ENCODE results near the gene LRIT3. TPM values are rescaled to one million over a fixed set of nuclear protein-coding genes. Genes with fewer than 3 reads are reported as not detected.

The LRIT3 gene
- total RNA-seq = under 0.01 TPM in 1 of 2 replicates, not detected in the other

GRCh38 chr4:109847896-109848442 lies at the start of gene LRIT3:
LRIT3 (plus strand) TSS chr4:109848107; CDS start chr4:109848202, 95 bp downstream.

GRCh38 chr4:109801895-109802319 lies 46.0 kb upstream of the LRIT3 start, which contains the start of gene CFI:
CFI (minus strand) TSS chr4:109801999; CDS start chr4:109801971, 28 bp downstream.

GRCh38 chr4:109815151-109816081 lies 32.5 kb upstream of the LRIT3 start, which contains the start of gene GAR1:
GAR1 (plus strand) TSS chr4:109815762; CDS start chr4:109816165, 403 bp downstream.

GRCh38 chr4:109827672-109828071 lies 20.2 kb upstream of the LRIT3 start, which contains the start of gene RRH:
RRH (plus strand) TSS chr4:109827972; CDS start chr4:109828028, 56 bp downstream.

GRCh38 chr4:109912706-109913595 lies 65.0 kb downstream of the LRIT3 start, which contains the start of gene EGF:
EGF (plus strand) TSS chr4:109912883; CDS start chr4:109913336, 453 bp downstream.

Other genes with a start within 250 kb of the LRIT3 start
- gene CASP6, start 144.7 kb upstream of the LRIT3 start, total RNA-seq = 7.4 and 23.5 TPM in 2 replicates
- 10.7 and 50.7 TPM in 2 replicates for gene PLA2G12A, start 118.0 kb upstream of the LRIT3 start, total RNA-seq
- gene CFI, start 46.1 kb upstream of the LRIT3 start, total RNA-seq = 0.57 and 2.2 TPM in 2 replicates
- 4.3 and 5.5 TPM in 2 replicates for gene GAR1, start 32.3 kb upstream of the LRIT3 start, total RNA-seq
- gene RRH, start 20.1 kb upstream of the LRIT3 start, total RNA-seq = 0.14 TPM in 1 of 2 replicates, not detected in the other
- gene EGF, start 64.8 kb downstream of the LRIT3 start, total RNA-seq = 0.22 and 1.6 TPM in 2 replicates

All from placental pericyte (primary cell).